Measurements from ENCODE around the gene POMT1.

Gene POMT1

GRCh38 chr9:131477816-131478419 is 24.8 kb upstream of the POMT1 start:
- Histone ChIP-seq H3K79me2 (ENCODE audit: insufficient read depth, low read depth) (peaks cover 6% of the 10 kb centered on the region; the same call in 1 of the 2 replicates), H3K36me3 (ENCODE audit: insufficient read depth) (peaks cover 13% of the 10 kb centered on the region; the same call in 1 of the 2 replicates), H3K4me3 (IDR thresholded peaks at IDR 0.05; ENCODE audit: insufficient read depth, low read depth, low read length) (no peak overlapping the region), H3K27ac (no peak overlapping the region), H3K4me1 (ENCODE audit: low read depth, poor library complexity, severe bottlenecking) (no peaks in the 10 kb centered on the region), H3K27me3 (ENCODE audit: insufficient read depth, low read depth) (no peaks in the 10 kb centered on the region), H2AFZ (ENCODE audit: low read depth) (no peak overlapping the region), H3K4me2 (no peak overlapping the region), H4K20me1 (ENCODE audit: insufficient read depth) (no peaks in the 10 kb centered on the region), H3K9ac (no peak overlapping the region)
- TF ChIP-seq CTCF (conservative IDR thresholded peaks at IDR 0.05; ENCODE audit: low read depth, low read length) = no peak

- no peak overlapping the region for H3K27ac ChIP-seq
- no peaks in the 10 kb centered on the region for H4K20me1 ChIP-seq (ENCODE audit: insufficient read depth)
- H3K9ac ChIP-seq = no peak overlapping the region
- H3K79me2 ChIP-seq (ENCODE audit: insufficient read depth, low read depth) = peaks cover 6% of the 10 kb centered on the region; the same call in 1 of the 2 replicates
- H3K36me3 ChIP-seq (ENCODE audit: insufficient read depth) = peaks cover 13% of the 10 kb centered on the region; the same call in 1 of the 2 replicates
- no peak overlapping the region for H3K4me2 ChIP-seq
- peak; percentile 47 for TF ChIP-seq CTCF (conservative IDR thresholded peaks at IDR 0.05; ENCODE audit: low read depth, low read length)
- H3K4me3 ChIP-seq (IDR thresholded peaks at IDR 0.05; ENCODE audit: insufficient read depth, low read depth, low read length) = no peak overlapping the region
- no peaks in the 10 kb centered on the region for H3K4me1 ChIP-seq (ENCODE audit: low read depth, poor library complexity, severe bottlenecking)
- H2AFZ ChIP-seq (ENCODE audit: low read depth) = no peak overlapping the region
- H3K27me3 ChIP-seq (ENCODE audit: insufficient read depth, low read depth) = no peaks in the 10 kb centered on the region
Measured at GRCh38 chr9:131478421-131478868, 24.3 kb upstream of the POMT1 start.

GRCh38 chr9:131478911-131479310 is 23.8 kb upstream of the POMT1 start:
- H3K27me3 ChIP-seq (ENCODE audit: insufficient read depth, low read depth) = no peaks in the 10 kb centered on the region
- no peak overlapping the region for H2AFZ ChIP-seq (ENCODE audit: low read depth)
- H3K27ac ChIP-seq = no peak overlapping the region
- H3K36me3 ChIP-seq (ENCODE audit: insufficient read depth) = peaks cover 11% of the 10 kb centered on the region; the same call in 1 of the 2 replicates
- no peaks in the 10 kb centered on the region for H3K4me1 ChIP-seq (ENCODE audit: low read depth, poor library complexity, severe bottlenecking)
- no peak overlapping the region for H3K9ac ChIP-seq
- no peak overlapping the region for H3K4me2 ChIP-seq
- H3K79me2 ChIP-seq (ENCODE audit: insufficient read depth, low read depth) = peaks cover 6% of the 10 kb centered on the region; the same call in 1 of the 2 replicates
- no peak overlapping the region for H3K4me3 ChIP-seq (IDR thresholded peaks at IDR 0.05; ENCODE audit: insufficient read depth, low read depth, low read length)
- no peaks in the 10 kb centered on the region for H4K20me1 ChIP-seq (ENCODE audit: insufficient read depth)
- TF ChIP-seq CTCF (conservative IDR thresholded peaks at IDR 0.05; ENCODE audit: low read depth, low read length) = no peak

GRCh38 chr9:131480258-131480657 is 22.5 kb upstream of the POMT1 start:
- TF ChIP-seq CTCF (conservative IDR thresholded peaks at IDR 0.05; ENCODE audit: low read depth, low read length) = no peak
- Histone ChIP-seq H3K9ac (no peak overlapping the region), H4K20me1 (ENCODE audit: insufficient read depth) (no peaks in the 10 kb centered on the region), H3K4me2 (no peak overlapping the region), H3K36me3 (ENCODE audit: insufficient read depth) (peaks cover 12% of the 10 kb centered on the region; the same call in 1 of the 2 replicates), H3K4me1 (ENCODE audit: low read depth, poor library complexity, severe bottlenecking) (no peaks in the 10 kb centered on the region), H3K4me3 (IDR thresholded peaks at IDR 0.05; ENCODE audit: insufficient read depth, low read depth, low read length) (no peak overlapping the region), H3K79me2 (ENCODE audit: insufficient read depth, low read depth) (peaks cover 6% of the 10 kb centered on the region; the same call in 1 of the 2 replicates), H3K27me3 (ENCODE audit: insufficient read depth, low read depth) (no peaks in the 10 kb centered on the region), H2AFZ (ENCODE audit: low read depth) (no peak overlapping the region), H3K27ac (no peak overlapping the region)

All from KMS-11 (cell line).